ENCODE measurements around the gene DBN1. TPM values are rescaled to one million over a fixed set of nuclear protein-coding genes. Genes with fewer than 3 reads are reported as not detected.

Gene DBN1
- total and polyA plus RNA-seq, 2 of the 8 experiments (the other 6 are each of a cell fraction or from before 2014, with no cell fraction given) = 168 to 333 TPM

GRCh38 chr5:177453852-177454396 lies 19.5 kb downstream of the DBN1 start (continued):
- TF ChIP-seq, protein P1, sequence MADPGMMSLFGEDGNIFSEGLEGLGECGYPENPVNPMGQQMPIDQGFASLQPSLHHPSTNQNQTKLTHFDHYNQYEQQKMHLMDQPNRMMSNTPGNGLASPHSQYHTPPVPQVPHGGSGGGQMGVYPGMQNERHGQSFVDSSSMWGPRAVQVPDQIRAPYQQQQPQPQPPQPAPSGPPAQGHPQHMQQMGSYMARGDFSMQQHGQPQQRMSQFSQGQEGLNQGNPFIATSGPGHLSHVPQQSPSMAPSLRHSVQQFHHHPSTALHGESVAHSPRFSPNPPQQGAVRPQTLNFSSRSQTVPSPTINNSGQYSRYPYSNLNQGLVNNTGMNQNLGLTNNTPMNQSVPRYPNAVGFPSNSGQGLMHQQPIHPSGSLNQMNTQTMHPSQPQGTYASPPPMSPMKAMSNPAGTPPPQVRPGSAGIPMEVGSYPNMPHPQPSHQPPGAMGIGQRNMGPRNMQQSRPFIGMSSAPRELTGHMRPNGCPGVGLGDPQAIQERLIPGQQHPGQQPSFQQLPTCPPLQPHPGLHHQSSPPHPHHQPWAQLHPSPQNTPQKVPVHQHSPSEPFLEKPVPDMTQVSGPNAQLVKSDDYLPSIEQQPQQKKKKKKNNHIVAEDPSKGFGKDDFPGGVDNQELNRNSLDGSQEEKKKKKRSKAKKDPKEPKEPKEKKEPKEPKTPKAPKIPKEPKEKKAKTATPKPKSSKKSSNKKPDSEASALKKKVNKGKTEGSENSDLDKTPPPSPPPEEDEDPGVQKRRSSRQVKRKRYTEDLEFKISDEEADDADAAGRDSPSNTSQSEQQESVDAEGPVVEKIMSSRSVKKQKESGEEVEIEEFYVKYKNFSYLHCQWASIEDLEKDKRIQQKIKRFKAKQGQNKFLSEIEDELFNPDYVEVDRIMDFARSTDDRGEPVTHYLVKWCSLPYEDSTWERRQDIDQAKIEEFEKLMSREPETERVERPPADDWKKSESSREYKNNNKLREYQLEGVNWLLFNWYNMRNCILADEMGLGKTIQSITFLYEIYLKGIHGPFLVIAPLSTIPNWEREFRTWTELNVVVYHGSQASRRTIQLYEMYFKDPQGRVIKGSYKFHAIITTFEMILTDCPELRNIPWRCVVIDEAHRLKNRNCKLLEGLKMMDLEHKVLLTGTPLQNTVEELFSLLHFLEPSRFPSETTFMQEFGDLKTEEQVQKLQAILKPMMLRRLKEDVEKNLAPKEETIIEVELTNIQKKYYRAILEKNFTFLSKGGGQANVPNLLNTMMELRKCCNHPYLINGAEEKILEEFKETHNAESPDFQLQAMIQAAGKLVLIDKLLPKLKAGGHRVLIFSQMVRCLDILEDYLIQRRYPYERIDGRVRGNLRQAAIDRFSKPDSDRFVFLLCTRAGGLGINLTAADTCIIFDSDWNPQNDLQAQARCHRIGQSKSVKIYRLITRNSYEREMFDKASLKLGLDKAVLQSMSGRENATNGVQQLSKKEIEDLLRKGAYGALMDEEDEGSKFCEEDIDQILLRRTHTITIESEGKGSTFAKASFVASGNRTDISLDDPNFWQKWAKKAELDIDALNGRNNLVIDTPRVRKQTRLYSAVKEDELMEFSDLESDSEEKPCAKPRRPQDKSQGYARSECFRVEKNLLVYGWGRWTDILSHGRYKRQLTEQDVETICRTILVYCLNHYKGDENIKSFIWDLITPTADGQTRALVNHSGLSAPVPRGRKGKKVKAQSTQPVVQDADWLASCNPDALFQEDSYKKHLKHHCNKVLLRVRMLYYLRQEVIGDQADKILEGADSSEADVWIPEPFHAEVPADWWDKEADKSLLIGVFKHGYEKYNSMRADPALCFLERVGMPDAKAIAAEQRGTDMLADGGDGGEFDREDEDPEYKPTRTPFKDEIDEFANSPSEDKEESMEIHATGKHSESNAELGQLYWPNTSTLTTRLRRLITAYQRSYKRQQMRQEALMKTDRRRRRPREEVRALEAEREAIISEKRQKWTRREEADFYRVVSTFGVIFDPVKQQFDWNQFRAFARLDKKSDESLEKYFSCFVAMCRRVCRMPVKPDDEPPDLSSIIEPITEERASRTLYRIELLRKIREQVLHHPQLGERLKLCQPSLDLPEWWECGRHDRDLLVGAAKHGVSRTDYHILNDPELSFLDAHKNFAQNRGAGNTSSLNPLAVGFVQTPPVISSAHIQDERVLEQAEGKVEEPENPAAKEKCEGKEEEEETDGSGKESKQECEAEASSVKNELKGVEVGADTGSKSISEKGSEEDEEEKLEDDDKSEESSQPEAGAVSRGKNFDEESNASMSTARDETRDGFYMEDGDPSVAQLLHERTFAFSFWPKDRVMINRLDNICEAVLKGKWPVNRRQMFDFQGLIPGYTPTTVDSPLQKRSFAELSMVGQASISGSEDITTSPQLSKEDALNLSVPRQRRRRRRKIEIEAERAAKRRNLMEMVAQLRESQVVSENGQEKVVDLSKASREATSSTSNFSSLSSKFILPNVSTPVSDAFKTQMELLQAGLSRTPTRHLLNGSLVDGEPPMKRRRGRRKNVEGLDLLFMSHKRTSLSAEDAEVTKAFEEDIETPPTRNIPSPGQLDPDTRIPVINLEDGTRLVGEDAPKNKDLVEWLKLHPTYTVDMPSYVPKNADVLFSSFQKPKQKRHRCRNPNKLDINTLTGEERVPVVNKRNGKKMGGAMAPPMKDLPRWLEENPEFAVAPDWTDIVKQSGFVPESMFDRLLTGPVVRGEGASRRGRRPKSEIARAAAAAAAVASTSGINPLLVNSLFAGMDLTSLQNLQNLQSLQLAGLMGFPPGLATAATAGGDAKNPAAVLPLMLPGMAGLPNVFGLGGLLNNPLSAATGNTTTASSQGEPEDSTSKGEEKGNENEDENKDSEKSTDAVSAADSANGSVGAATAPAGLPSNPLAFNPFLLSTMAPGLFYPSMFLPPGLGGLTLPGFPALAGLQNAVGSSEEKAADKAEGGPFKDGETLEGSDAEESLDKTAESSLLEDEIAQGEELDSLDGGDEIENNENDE (IDR thresholded peaks at IDR 0.05; ENCODE audit: insufficient replicate concordance, low read length) = no peak
